Gastroesophageal sphincter (tissue), 4 donors: ENCODE results near the gene PYCR2. TPM values are rescaled to one million over a fixed set of nuclear protein-coding genes. Genes with fewer than 3 reads are reported as not detected.
A peak's percentile ranks its signal among the peaks of the same experiment; 100 is the strongest.
"Not testable (repeated sequence)": the region's sequence is repeated elsewhere in the genome, so short reads cannot be mapped to it uniquely, and the experiment has no call there.

Experiments
- ATAC-seq: fragments of 150-250 bp; one replicate; pipeline ENCODE4 v1.9.1; 2016; ENCODE audit warnings: mild to moderate bottlenecking, moderate library complexity
- H3K27ac ChIP-seq, 4 donors: fragments of 200-600 bp; sonication (generic) in 3 of 4; 1 replicate in 3 of 4; 2 replicates in 1 of 4; pipeline ENCODE4 v1.5.1; 2016 to 2019
- H3K27me3 ChIP-seq: fragments of 200-600 bp; sonication (generic); one replicate; pipeline ENCODE4 v1.5.1; 2019
- H3K36me3 ChIP-seq, 2 donors: fragments of 200-600 bp; sonication (generic); one replicate each; pipeline ENCODE4 v1.5.1; 2019; ENCODE audit warnings: control low read depth in 1 of 2
- H3K4me1 ChIP-seq, 3 donors: fragments of 200-600 bp; sonication (generic); 1 replicate in 2 of 3; 2 replicates in 1 of 3; pipeline ENCODE4 v1.5.1; 2016 to 2019; ENCODE audit warnings: control low read depth in 2 of 3
- H3K4me3 ChIP-seq, 2 donors: fragments of 200-600 bp; sonication (generic); one replicate each; pipeline ENCODE4 v1.5.1; 2019; ENCODE audit warnings: mild to moderate bottlenecking in 1 of 2, moderate library complexity in 1 of 2
- H3K9me3 ChIP-seq, 3 donors: fragments of 200-600 bp; sonication (generic); one replicate each; pipeline ENCODE4 v1.5.1; 2017 to 2019; ENCODE audit warnings: control low read depth in 2 of 3
- EP300 ChIP-seq: sonication (generic); formaldehyde crosslinking; IDR thresholded peaks from one replicate; pipeline ENCODE4 v1.6.1; 2017; ENCODE audit warnings: antibody characterized with exemption, mild to moderate bottlenecking
- POLR2A ChIP-seq, 2 donors: fragments of 450-650 bp; IDR thresholded peaks; one replicate each; pipeline ENCODE4 v1.6.1; 2017; ENCODE audit warnings: antibody characterized with exemption in 2 of 2, mild to moderate bottlenecking in 2 of 2, moderate library complexity in 1 of 2
- POLR2AphosphoS5 ChIP-seq: sonication (generic); formaldehyde crosslinking; IDR thresholded peaks from one replicate; pipeline ENCODE4 v1.6.1; 2017; ENCODE audit warnings: antibody characterized with exemption
- WGBS, 2 donors: methylation state at CpG; one replicate each; pipeline ENCODE4 v1.1.5; 2018; ENCODE audit warnings: low coverage in 1 of 2; 5-methylcytosine and 5-hydroxymethylcytosine counted together
- total RNA-seq, 4 donors: library from RNA; depleted of rRNA; stranded (reverse); fragments of >200 nt; gene quantifications; one replicate each; pipeline ENCODE4 v1.1.0, GENCODE V29; 2016
- TF ChIP-seq, protein P1 (sequence below), 4 experiments: fragments of 200-600 bp in 2 of 4; fragments of 450-650 bp in 2 of 4; sonication (generic) in 1 of 4; IDR thresholded peaks; one replicate each; pipeline ENCODE4 v1.5.1; 2017 to 2019; ENCODE audit warnings: antibody characterized with exemption in 4 of 4, mild to moderate bottlenecking in 2 of 4, moderate library complexity in 2 of 4

The PYCR2 gene
- total RNA-seq, 4 donors from 2014 or later = 43.6 to 65.5 (median 50.6) TPM

DNA sequence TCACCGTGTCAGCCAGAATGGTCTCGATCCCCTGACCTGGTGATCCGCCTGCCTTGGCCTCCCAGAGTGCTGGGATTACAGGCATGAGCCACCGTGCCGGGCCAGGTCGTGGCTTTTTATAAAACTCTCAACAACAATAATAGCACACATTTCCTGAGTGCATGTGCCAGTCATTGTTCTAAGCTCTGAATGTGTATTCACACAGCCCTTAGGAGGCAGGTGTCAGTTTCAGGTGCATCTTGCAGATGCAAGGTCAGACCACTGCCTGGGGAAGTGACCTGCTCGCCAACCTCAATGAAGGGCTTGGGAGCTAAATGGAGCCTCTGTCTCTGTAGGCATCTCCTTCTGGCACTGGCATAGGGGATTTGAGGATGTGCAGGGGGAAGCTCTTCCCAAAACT, 18.5 kb upstream of the PYCR2 start:
- H3K4me1 ChIP-seq = peaks cover 0 to 26% (median 12%) of the 10 kb centered on the region in 3 donors
- H3K27ac ChIP-seq = no peak overlapping the region
- peaks cover 15% of the 10 kb centered on the region for H3K27me3 ChIP-seq
- H3K4me3 ChIP-seq = no peak overlapping the region
- H3K9me3 ChIP-seq = no peaks in the 10 kb centered on the region
- H3K36me3 ChIP-seq = no peaks in the 10 kb centered on the region
- 70 to 77% methylated on average over 4 of the region's 7 CpGs for WGBS, 2 donors
- TF ChIP-seq POLR2AphosphoS5 (no peak), EP300 (no peak)
- TF ChIP-seq, protein P1, sequence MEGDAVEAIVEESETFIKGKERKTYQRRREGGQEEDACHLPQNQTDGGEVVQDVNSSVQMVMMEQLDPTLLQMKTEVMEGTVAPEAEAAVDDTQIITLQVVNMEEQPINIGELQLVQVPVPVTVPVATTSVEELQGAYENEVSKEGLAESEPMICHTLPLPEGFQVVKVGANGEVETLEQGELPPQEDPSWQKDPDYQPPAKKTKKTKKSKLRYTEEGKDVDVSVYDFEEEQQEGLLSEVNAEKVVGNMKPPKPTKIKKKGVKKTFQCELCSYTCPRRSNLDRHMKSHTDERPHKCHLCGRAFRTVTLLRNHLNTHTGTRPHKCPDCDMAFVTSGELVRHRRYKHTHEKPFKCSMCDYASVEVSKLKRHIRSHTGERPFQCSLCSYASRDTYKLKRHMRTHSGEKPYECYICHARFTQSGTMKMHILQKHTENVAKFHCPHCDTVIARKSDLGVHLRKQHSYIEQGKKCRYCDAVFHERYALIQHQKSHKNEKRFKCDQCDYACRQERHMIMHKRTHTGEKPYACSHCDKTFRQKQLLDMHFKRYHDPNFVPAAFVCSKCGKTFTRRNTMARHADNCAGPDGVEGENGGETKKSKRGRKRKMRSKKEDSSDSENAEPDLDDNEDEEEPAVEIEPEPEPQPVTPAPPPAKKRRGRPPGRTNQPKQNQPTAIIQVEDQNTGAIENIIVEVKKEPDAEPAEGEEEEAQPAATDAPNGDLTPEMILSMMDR (IDR thresholded peaks at IDR 0.05) = no peak
- ATAC-seq = peak; percentile 42

DNA sequence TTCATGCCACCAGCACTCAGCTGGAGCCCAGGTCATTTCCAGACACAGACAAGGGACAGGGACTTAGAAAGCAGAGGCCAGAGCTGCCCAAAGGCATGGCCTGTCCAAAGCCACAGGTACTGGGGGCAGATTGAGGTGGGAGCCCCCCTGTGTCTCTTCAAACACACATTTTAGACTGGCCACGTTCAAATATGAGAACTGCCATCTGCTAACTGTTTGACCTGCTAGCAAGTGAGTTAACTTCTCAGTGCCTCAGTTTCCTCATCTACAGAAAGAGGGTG, 17.8 kb upstream of the PYCR2 start:
- Histone ChIP-seq H3K4me1 (peaks cover 0 to 26% (median 12%) of the 10 kb centered on the region in 3 donors), H3K27me3 (peaks cover 15% of the 10 kb centered on the region), H3K36me3 (no peaks in the 10 kb centered on the region), H3K27ac (no peak overlapping the region), H3K9me3 (no peaks in the 10 kb centered on the region), H3K4me3 (no peak overlapping the region)
- 40% methylated on average over 1 of the region's 1 CpG; no CpG with 5 or more reads in 1 of the 2 donors for WGBS, 2 donors
- TF ChIP-seq, protein P1 (IDR thresholded peaks at IDR 0.05) = no peak
- no peak for TF ChIP-seq EP300
- no peak for TF ChIP-seq POLR2AphosphoS5
- no peak for TF ChIP-seq POLR2A (IDR thresholded peaks at IDR 0.05)
- no peak for ATAC-seq

DNA sequence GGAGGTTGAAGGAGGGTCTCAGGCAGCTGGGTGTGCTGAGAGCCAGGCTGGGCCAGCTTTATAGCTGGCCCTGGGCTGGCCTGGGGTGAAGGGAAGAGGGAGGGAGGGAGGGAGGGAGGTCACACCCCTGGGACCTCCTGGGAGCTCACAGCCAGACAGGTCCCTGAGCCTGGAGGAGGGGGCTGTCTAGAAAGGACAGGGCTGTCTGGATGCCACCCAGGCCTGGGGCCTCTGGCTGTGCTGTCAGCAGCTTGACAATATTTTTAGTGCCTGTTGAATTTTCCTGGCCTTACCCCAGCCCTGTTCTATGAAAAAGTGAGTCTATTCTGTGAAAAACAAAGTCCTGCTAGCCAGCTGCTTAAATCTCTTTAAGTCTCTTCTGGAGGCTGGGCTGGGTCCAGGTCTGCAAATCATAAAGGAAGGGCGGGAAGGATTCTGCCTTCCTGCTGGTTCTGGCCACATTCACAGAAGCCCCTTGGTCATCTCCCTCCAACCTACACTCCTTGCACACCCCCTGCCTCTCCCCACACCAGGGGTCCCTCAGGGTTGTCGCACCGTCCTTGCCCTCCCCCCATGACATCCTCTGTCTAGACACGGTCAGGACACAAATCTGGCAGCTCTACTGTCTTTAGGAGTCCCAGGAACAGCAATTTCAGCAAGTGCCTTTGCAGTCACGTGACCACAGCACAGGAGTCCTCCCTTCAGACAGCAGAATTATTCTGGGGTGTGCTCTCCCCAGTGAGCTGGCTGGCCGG, 17.3 kb upstream of the PYCR2 start, which contains the start of gene LEFTY2:
Gene LEFTY2, minus strand, starts transcription at position 34 of the 755 bp plus-strand sequence. CDS start 80 bp downstream, outside the sequence.
- no peak within 1 kb of the TSS for H3K4me3 ChIP-seq
- peak within 1 kb of the TSS in 1 of 4 donors; percentile 49 for H3K27ac ChIP-seq
- TF ChIP-seq POLR2A (IDR thresholded peaks at IDR 0.05) (no peak), POLR2AphosphoS5 (no peak), EP300 (no peak)
- TF ChIP-seq, protein P1 (IDR thresholded peaks at IDR 0.05) = no peak
- H3K9me3 ChIP-seq = no peaks in the 10 kb centered on the region
- H3K4me1 ChIP-seq = peaks cover 0 to 26% (median 12%) of the 10 kb centered on the region in 3 donors
- peaks cover 15% of the 10 kb centered on the region for H3K27me3 ChIP-seq
- peak; percentile 20 for ATAC-seq
- no peaks in the 10 kb centered on the region for H3K36me3 ChIP-seq
- 37 to 46% methylated on average over 2 to 3 of the region's 6 CpGs for WGBS, 2 donors

DNA sequence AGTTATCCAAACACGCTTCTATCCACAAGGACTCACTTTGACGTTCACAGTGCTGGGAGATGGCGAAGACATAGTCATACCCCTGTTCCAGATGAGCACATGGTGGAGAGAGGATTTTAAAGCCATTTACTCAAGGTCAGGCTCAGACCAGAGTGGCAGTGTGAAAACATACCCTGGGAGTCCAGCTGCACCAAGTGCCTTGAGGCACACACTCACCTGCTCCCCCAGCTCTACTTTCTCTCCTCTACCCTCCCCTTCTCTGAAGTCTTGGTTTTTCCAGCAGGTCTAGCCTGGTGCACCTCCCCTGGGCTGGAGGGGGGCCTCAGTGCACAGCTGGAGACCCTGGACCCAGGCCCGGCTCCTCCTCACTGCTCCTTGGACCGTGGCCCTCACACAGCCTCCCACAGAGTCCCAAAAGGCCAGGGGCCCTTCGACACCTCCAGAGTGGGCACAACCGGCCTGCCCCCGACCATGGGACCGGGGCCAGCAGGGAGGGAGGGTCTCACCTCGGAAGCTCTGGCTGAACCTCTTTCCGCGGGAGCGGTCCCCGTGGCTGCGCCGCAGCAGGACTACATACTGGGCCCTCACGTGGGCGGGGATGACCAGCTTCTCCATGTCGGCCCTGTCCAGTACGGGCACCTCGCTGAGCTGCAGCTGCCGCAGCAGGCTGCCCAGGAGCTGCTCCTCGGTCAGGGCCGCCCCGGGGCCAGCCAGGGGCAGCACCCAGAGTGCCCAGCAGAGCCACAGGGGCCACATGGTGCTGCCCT, 16.5 kb upstream of the PYCR2 start:
- H3K27ac ChIP-seq = peak overlapping the region in 1 of 4 donors; percentile 49
- H3K4me1 ChIP-seq = peaks cover 0 to 26% (median 12%) of the 10 kb centered on the region in 3 donors
- WGBS, 2 donors = 100% methylated on average over 3 of the region's 25 CpGs; no CpG with 5 or more reads in 1 of the 2 donors
- peaks cover 15% of the 10 kb centered on the region for H3K27me3 ChIP-seq
- no peak overlapping the region for H3K4me3 ChIP-seq
- no peaks in the 10 kb centered on the region for H3K36me3 ChIP-seq
- TF ChIP-seq EP300 = no peak
- no peak for TF ChIP-seq POLR2A (IDR thresholded peaks at IDR 0.05)
- TF ChIP-seq POLR2AphosphoS5 = no peak
- TF ChIP-seq, protein P1 (IDR thresholded peaks at IDR 0.05) = no peak
- no peak for ATAC-seq
- H3K9me3 ChIP-seq = no peaks in the 10 kb centered on the region

DNA sequence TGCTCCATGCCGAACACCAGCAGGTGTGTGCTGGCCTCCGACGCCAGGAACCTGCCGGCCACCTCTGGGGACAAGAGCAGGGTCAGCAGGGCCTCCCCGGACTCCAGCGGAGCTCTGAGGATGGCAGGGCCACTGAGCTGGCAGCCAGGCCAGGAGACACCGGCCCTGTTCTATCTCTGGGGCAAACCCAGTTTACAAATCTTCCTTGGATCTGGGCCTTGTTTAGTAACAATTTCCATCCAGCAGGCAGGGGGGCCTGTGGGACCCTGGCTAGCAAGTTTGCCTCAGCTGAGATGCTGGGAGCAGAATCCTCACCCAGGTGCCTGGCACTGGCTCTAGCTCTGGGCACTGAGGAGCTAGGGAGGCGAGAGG, 15.9 kb upstream of the PYCR2 start:
- H3K9me3 ChIP-seq, H3K36me3 ChIP-seq, H3K4me3 ChIP-seq, H3K27ac ChIP-seq, ATAC-seq: not testable (repeated sequence)
- Histone ChIP-seq H3K27me3 (peaks cover 15% of the 10 kb centered on the region), H3K4me1 (peaks cover 0 to 26% (median 12%) of the 10 kb centered on the region in 3 donors)
- WGBS, 2 donors = no CpG with 5 or more reads among the region's 8 CpGs

DNA sequence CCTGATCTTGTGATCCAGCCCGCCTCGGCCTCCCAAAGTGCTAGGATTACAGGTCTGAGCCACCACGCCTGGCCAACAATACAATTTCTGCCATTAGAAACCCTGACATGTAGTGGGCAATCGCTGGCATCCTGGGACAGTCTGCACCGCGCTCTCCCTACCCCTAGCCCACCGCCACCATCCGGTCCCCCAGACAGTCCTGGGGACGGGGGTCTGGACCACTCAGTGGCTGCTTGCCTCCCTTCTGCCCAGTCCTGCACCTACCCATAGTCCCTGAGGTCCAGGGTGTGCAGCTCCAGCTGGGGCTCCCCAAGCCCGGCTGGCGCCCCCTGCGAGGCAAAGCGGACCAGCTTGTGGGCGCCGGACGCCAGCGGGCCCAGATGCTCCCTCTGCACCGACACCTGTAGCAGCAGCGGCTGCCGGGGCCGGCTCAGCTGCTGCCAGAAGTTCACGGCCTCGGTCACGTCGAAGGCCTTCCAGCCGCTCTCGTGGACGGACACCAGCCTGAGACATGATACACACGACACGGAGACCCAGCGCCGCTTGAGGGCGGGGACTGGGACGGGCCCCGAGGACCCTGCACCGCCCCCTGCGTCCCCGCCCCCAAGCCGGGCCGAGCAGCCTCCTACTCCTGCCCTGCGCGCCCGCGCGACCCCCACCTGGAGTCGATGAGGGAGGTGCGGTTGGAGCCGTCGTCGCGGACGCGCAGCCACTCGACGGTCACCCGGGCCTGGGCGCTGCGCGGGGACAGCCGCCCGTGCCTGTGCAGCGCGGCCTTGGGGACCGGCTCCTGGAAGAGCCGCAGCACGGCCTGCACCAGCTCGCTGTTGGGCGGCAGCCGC, 15.3 kb upstream of the PYCR2 start:
- Histone ChIP-seq H3K4me1 (peaks cover 0 to 26% (median 12%) of the 10 kb centered on the region in 3 donors), H3K27me3 (peaks cover 15% of the 10 kb centered on the region)
- ATAC-seq = peak; percentile 22
- not testable (repeated sequence) for H3K4me3 ChIP-seq, H3K9me3 ChIP-seq, H3K27ac ChIP-seq, H3K36me3 ChIP-seq
- no CpG with 5 or more reads among the region's 69 CpGs for WGBS, 2 donors
